Thyroid gland (tissue), 4 donors: ENCODE results near the gene LSM4. TPM values are rescaled to one million over a fixed set of nuclear protein-coding genes. Genes with fewer than 3 reads are reported as not detected.

Source experiments
- DNase-seq, 2 donors: peaks; one replicate each; pipeline ENCODE4 v3.0.0-alpha.2; 2019
- H3K27ac ChIP-seq, 3 donors: fragments of 200-600 bp; sonication (generic); 1 replicate in 2 of 3; 2 replicates in 1 of 3; pipeline ENCODE4 v1.5.1; 2016 to 2019; ENCODE audit warnings: mild to moderate bottlenecking in 1 of 3, moderate library complexity in 1 of 3
- H3K27me3 ChIP-seq: fragments of 200-600 bp; sonication (generic); one replicate; pipeline ENCODE4 v1.5.1; 2019
- H3K36me3 ChIP-seq, 2 donors: fragments of 200-600 bp; sonication (generic); one replicate each; pipeline ENCODE4 v1.5.1; 2016 to 2019
- H3K4me1 ChIP-seq, 2 donors: fragments of 200-600 bp; sonication (generic); one replicate each; pipeline ENCODE4 v1.5.1; 2017 to 2019
- H3K4me3 ChIP-seq, 3 donors: fragments of 200-600 bp; sonication (generic); replicated peaks in 1 of 3; 1 replicate in 2 of 3; 2 replicates in 1 of 3; pipeline ENCODE4 v1.5.1; 2016; ENCODE audit warnings: mild to moderate bottlenecking in 1 of 3
- H3K9me3 ChIP-seq: fragments of 200-600 bp; sonication (generic); one replicate; pipeline ENCODE4 v1.5.1; 2017
- CTCF ChIP-seq, 6 experiments: fragments of 200-600 bp in 3 of 6; fragments of 450-650 bp in 3 of 6; sonication (generic) in 3 of 6; IDR thresholded peaks; one replicate each; pipeline ENCODE4 v1.5.1; 2016 to 2019; ENCODE audit warnings: antibody characterized with exemption in 6 of 6, mild to moderate bottlenecking in 2 of 6, inconsistent platforms in 1 of 6, moderate library complexity in 1 of 6
- POLR2A ChIP-seq, 2 donors: fragments of 450-650 bp; IDR thresholded peaks; one replicate each; pipeline ENCODE4 v1.6.1; 2017; ENCODE audit warnings: antibody characterized with exemption in 2 of 2, mild to moderate bottlenecking in 2 of 2, moderate library complexity in 1 of 2
- WGBS, 2 donors: methylation state at CpG; one replicate each; pipeline ENCODE4 v1.1.5; 2017; 5-methylcytosine and 5-hydroxymethylcytosine counted together
- intact Hi-C: fragments of 100-400 bp; cut with DNase I; formaldehyde crosslinking; loops from one replicate; pipeline ENCODE4 v1.15.1; 2023
- total RNA-seq, 4 donors: library from RNA; depleted of rRNA; stranded (reverse); fragments of >200 nt; gene quantifications; one replicate each; pipeline ENCODE4 v1.2.3, GENCODE V29; 2016

The LSM4 gene
- total RNA-seq, 4 donors from 2014 or later, result 55.2 to 203 (median 140) TPM

GRCh38 chr19:18346091-18346490, 23.2 kb upstream of the LSM4 start:
- H3K4me1 ChIP-seq, result peaks cover 0 to 6% of the 10 kb centered on the region in 2 donors
- no peaks in the 10 kb centered on the region for H3K36me3 ChIP-seq
- TF ChIP-seq CTCF (IDR thresholded peaks at IDR 0.05), result no peak
- no peak for TF ChIP-seq POLR2A (IDR thresholded peaks at IDR 0.05)
- intact Hi-C loops, result no loop called here
- no peak overlapping the region for H3K4me3 ChIP-seq
- 80 to 85% methylated on average over 8 of the region's 8 CpGs for WGBS, 2 donors
- DNase-seq, result no peak
- no peak overlapping the region for H3K27ac ChIP-seq
- H3K9me3 ChIP-seq, result no peaks in the 10 kb centered on the region
- H3K27me3 ChIP-seq, result no peaks in the 10 kb centered on the region

- no peak for DNase-seq
- TF ChIP-seq CTCF (IDR thresholded peaks at IDR 0.05) (no peak), POLR2A (IDR thresholded peaks at IDR 0.05) (no peak)
- H3K27ac ChIP-seq, result no peak overlapping the region
- 97% methylated on average over 6 of the region's 6 CpGs for WGBS, 2 donors
- no peaks in the 10 kb centered on the region for H3K36me3 ChIP-seq
- no peaks in the 10 kb centered on the region for H3K9me3 ChIP-seq
- H3K27me3 ChIP-seq, result no peaks in the 10 kb centered on the region
- intact Hi-C loops, result no loop called here
- no peak overlapping the region for H3K4me3 ChIP-seq
- H3K4me1 ChIP-seq, result peaks cover 0 to 6% of the 10 kb centered on the region in 2 donors
These were observed 22.4 kb upstream of the LSM4 start for GRCh38 chr19:18345296-18345695.

- peaks cover 4 to 12% of the 10 kb centered on the region in 2 donors for H3K4me1 ChIP-seq
- no peak for TF ChIP-seq CTCF (IDR thresholded peaks at IDR 0.05)
- no peak for TF ChIP-seq POLR2A (IDR thresholded peaks at IDR 0.05)
- H3K9me3 ChIP-seq, result no peaks in the 10 kb centered on the region
- no peaks in the 10 kb centered on the region for H3K36me3 ChIP-seq
- no peaks in the 10 kb centered on the region for H3K27me3 ChIP-seq
- no peak overlapping the region for H3K27ac ChIP-seq
- no peak for DNase-seq
- 68 to 79% methylated on average over 13 of the region's 13 CpGs for WGBS, 2 donors
- intact Hi-C loops, result no loop called here
- no peak overlapping the region for H3K4me3 ChIP-seq
These were observed 21.7 kb upstream of the LSM4 start for GRCh38 chr19:18344582-18344950.

- no peaks in the 10 kb centered on the region for H3K9me3 ChIP-seq
- H3K27ac ChIP-seq, result no peak overlapping the region
- H3K4me1 ChIP-seq, result peaks cover 4 to 12% of the 10 kb centered on the region in 2 donors
- no peak for TF ChIP-seq POLR2A (IDR thresholded peaks at IDR 0.05)
- no peak for TF ChIP-seq CTCF (IDR thresholded peaks at IDR 0.05)
- DNase-seq, result no peak
- WGBS, 2 donors, result 87 to 88% methylated on average over 8 of the region's 8 CpGs
- H3K36me3 ChIP-seq, result no peaks in the 10 kb centered on the region
- intact Hi-C loops, result no loop called here
- no peak overlapping the region for H3K4me3 ChIP-seq
- H3K27me3 ChIP-seq, result no peaks in the 10 kb centered on the region
These were observed 19.3 kb upstream of the LSM4 start for GRCh38 chr19:18342090-18342632.

GRCh38 chr19:18340990-18341868, 18.4 kb upstream of the LSM4 start:
- no peaks in the 10 kb centered on the region for H3K9me3 ChIP-seq
- peak overlapping the region; percentile 49 to 68 (median 55) for H3K27ac ChIP-seq
- H3K36me3 ChIP-seq, result no peaks in the 10 kb centered on the region
- H3K4me1 ChIP-seq, result peaks cover 4 to 12% of the 10 kb centered on the region in 2 donors
- no peak for TF ChIP-seq CTCF (IDR thresholded peaks at IDR 0.05)
- TF ChIP-seq POLR2A (IDR thresholded peaks at IDR 0.05), result peak in 1 of 2 donors; percentile 37
- 0 to 2% methylated on average over 1 to 16 of the region's 18 CpGs for WGBS, 2 donors
- intact Hi-C loops, result no loop called here
- H3K27me3 ChIP-seq, result no peaks in the 10 kb centered on the region
- DNase-seq, result peak; percentile 56 to 65
- H3K4me3 ChIP-seq, result peak overlapping the region; percentile 53 to 97 (median 75)
